Hepatocyte (in vitro differentiated cells): ENCODE results near the gene BPHL. TPM values are rescaled to one million over a fixed set of nuclear protein-coding genes. Genes with fewer than 3 reads are reported as not detected.

Source experiments
- DNase-seq: peaks from one replicate; pipeline ENCODE4 v3.0.0-alpha.2; 2016; ENCODE audit warnings: low spot score
- H2AFZ ChIP-seq: fragments of 200-600 bp; sonication (generic); 2 replicates; pipeline ENCODE4 v1.6.0; 2016; ENCODE audit warnings: antibody characterized with exemption, mild to moderate bottlenecking
- H3K27ac ChIP-seq: fragments of 200-600 bp; sonication (generic); 2 replicates; pipeline ENCODE4 v1.5.1; 2016; ENCODE audit warnings: mild to moderate bottlenecking
- H3K27me3 ChIP-seq: fragments of 200-600 bp; sonication (generic); 2 replicates; pipeline ENCODE4 v1.6.1; 2016
- H3K36me3 ChIP-seq: fragments of 200-600 bp; sonication (generic); replicated peaks from 2 replicates; pipeline ENCODE4 v1.5.1; 2016; ENCODE audit warnings: low read depth; ENCODE audit not compliant: insufficient read depth
- H3K4me1 ChIP-seq: fragments of 200-600 bp; sonication (generic); 2 replicates; pipeline ENCODE4 v1.5.1; 2016; ENCODE audit warnings: mild to moderate bottlenecking, moderate library complexity; ENCODE audit not compliant: insufficient read depth
- H3K4me2 ChIP-seq: fragments of 200-600 bp; sonication (generic); 2 replicates; pipeline ENCODE4 v1.6.0; 2016
- H3K4me3 ChIP-seq: fragments of 200-600 bp; sonication (generic); 2 replicates; pipeline ENCODE4 v1.5.1; 2016; ENCODE audit warnings: mild to moderate bottlenecking
- H3K79me2 ChIP-seq: fragments of 200-600 bp; sonication (generic); 2 replicates; pipeline ENCODE4 v1.6.0; 2017; ENCODE audit warnings: mild to moderate bottlenecking
- H3K9me2 ChIP-seq: fragments of 200-600 bp; sonication (generic); replicated peaks from 2 replicates; pipeline ENCODE4 v1.6.0; 2017; ENCODE audit warnings: mild to moderate bottlenecking; ENCODE audit not compliant: insufficient read depth
- H3K9me3 ChIP-seq: fragments of 200-600 bp; sonication (generic); 2 replicates; pipeline ENCODE4 v1.5.1; 2016; ENCODE audit warnings: low read depth, mild to moderate bottlenecking
- H4K20me1 ChIP-seq: fragments of 200-600 bp; sonication (generic); 2 replicates; pipeline ENCODE4 v1.6.0; 2016; ENCODE audit warnings: mild to moderate bottlenecking; ENCODE audit not compliant: insufficient read depth, poor library complexity, severe bottlenecking
- CTCF ChIP-seq: fragments of 200-600 bp; sonication (generic); IDR thresholded peaks from 2 replicates; pipeline ENCODE4 v1.5.1; 2016; ENCODE audit warnings: antibody characterized with exemption, mild to moderate bottlenecking; ENCODE audit not compliant: poor library complexity
- EZH2 ChIP-seq: fragments of 200-600 bp; sonication (generic); IDR thresholded peaks from 2 replicates; pipeline ENCODE4 v1.6.1; 2016; ENCODE audit warnings: antibody characterized with exemption, mild to moderate bottlenecking, borderline replicate concordance
- EZH2phosphoT487 ChIP-seq: fragments of 200-600 bp; sonication (generic); IDR thresholded peaks from one replicate; pipeline ENCODE4 v1.6.1; 2018; ENCODE audit warnings: antibody characterized with exemption, mild to moderate bottlenecking, low read depth, moderate library complexity; ENCODE audit not compliant: unreplicated experiment, severe bottlenecking
- WGBS: methylation state at CpG from one replicate; pipeline ENCODE4 v1.1.6; 2016; ENCODE audit warnings: low lambda C conversion rate; ENCODE audit errors: missing lambda C conversion rate; 5-methylcytosine and 5-hydroxymethylcytosine counted together
- polyA plus RNA-seq: library from polyadenylated mRNA; unstranded; fragments of >200 nt; fragmentation: Nextera tagmentation; extraction: Ambion mirVana; gene quantifications from 2 replicates; pipeline ENCODE4 v1.2.1, GENCODE V29; 2016
- total RNA-seq: library from RNA; depleted of rRNA; stranded (reverse); fragments of >200 nt; gene quantifications from 2 replicates; pipeline ENCODE4 v1.2.3, GENCODE V29; 2014

The BPHL gene
- total and polyA plus RNA-seq, 2 experiments from 2014 or later, result 52.0 to 77.0 TPM

GRCh38 chr6:3108746-3109414 lies 9.6 kb upstream of the BPHL start:
- no peaks in the 10 kb centered on the region for H3K9me3 ChIP-seq
- H2AFZ ChIP-seq, result no peak overlapping the region
- 83% methylated on average over 10 of the region's 10 CpGs for WGBS
- H3K4me1 ChIP-seq, result no peaks in the 10 kb centered on the region
- TF ChIP-seq EZH2phosphoT487, result no peak
- no peak for TF ChIP-seq EZH2
- no peak for TF ChIP-seq CTCF
- no peak overlapping the region for H3K4me3 ChIP-seq
- DNase-seq, result peak; percentile 52
- H3K4me2 ChIP-seq, result no peak overlapping the region
- H3K79me2 ChIP-seq, result peaks cover 2% of the 10 kb centered on the region
- H4K20me1 ChIP-seq, result no peaks in the 10 kb centered on the region
- H3K27ac ChIP-seq, result peak overlapping the region; percentile 47
- no peaks in the 10 kb centered on the region for H3K27me3 ChIP-seq
- no peaks in the 10 kb centered on the region for H3K9me2 ChIP-seq
- H3K36me3 ChIP-seq, result no peaks in the 10 kb centered on the region

- H3K9me2 ChIP-seq, result no peaks in the 10 kb centered on the region
- no peaks in the 10 kb centered on the region for H3K9me3 ChIP-seq
- peak overlapping the region; percentile 47 for H3K27ac ChIP-seq
- H4K20me1 ChIP-seq, result no peaks in the 10 kb centered on the region
- no peak overlapping the region for H3K4me3 ChIP-seq
- H3K36me3 ChIP-seq, result no peaks in the 10 kb centered on the region
- no peak overlapping the region for H2AFZ ChIP-seq
- 94% methylated on average over 3 of the region's 3 CpGs for WGBS
- TF ChIP-seq EZH2 (no peak), EZH2phosphoT487 (no peak), CTCF (no peak)
- no peak overlapping the region for H3K4me2 ChIP-seq
- no peaks in the 10 kb centered on the region for H3K4me1 ChIP-seq
- no peak for DNase-seq
- peaks cover 2% of the 10 kb centered on the region for H3K79me2 ChIP-seq
- H3K27me3 ChIP-seq, result no peaks in the 10 kb centered on the region
These were observed 8.8 kb upstream of the BPHL start for GRCh38 chr6:3109761-3110160.

GRCh38 chr6:3114377-3114776 lies 4.1 kb upstream of the BPHL start:
- no peaks in the 10 kb centered on the region for H3K9me3 ChIP-seq
- WGBS, result 93% methylated on average over 6 of the region's 6 CpGs
- H4K20me1 ChIP-seq, result no peaks in the 10 kb centered on the region
- TF ChIP-seq EZH2phosphoT487 (no peak), CTCF (no peak), EZH2 (no peak)
- H3K9me2 ChIP-seq, result no peaks in the 10 kb centered on the region
- no peak overlapping the region for H3K27ac ChIP-seq
- H3K4me3 ChIP-seq, result no peak overlapping the region
- no peaks in the 10 kb centered on the region for H3K36me3 ChIP-seq
- H2AFZ ChIP-seq, result no peak overlapping the region
- no peak overlapping the region for H3K4me2 ChIP-seq
- peaks cover 6% of the 10 kb centered on the region for H3K4me1 ChIP-seq
- H3K27me3 ChIP-seq, result no peaks in the 10 kb centered on the region
- H3K79me2 ChIP-seq, result peaks cover 5% of the 10 kb centered on the region
- DNase-seq, result no peak

- no peaks in the 10 kb centered on the region for H3K9me2 ChIP-seq
- H3K36me3 ChIP-seq, result no peaks in the 10 kb centered on the region
- peak overlapping the region; percentile 99 for H3K27ac ChIP-seq
- H3K4me2 ChIP-seq, result peak overlapping the region; percentile 78
- TF ChIP-seq EZH2phosphoT487 (no peak), EZH2 (no peak), CTCF (no peak)
- 21% methylated on average over 8 of the region's 8 CpGs for WGBS
- no peaks in the 10 kb centered on the region for H3K27me3 ChIP-seq
- H3K4me3 ChIP-seq, result peak overlapping the region; percentile 74
- H3K4me1 ChIP-seq, result peaks cover 19% of the 10 kb centered on the region
- no peak for DNase-seq
- H3K9me3 ChIP-seq, result no peaks in the 10 kb centered on the region
- H4K20me1 ChIP-seq, result no peaks in the 10 kb centered on the region
- peak overlapping the region; percentile 63 for H2AFZ ChIP-seq
- H3K79me2 ChIP-seq, result peaks cover 20% of the 10 kb centered on the region
These were observed 579 bp upstream of the BPHL start for GRCh38 chr6:3117912-3118352.
